HG02981 (cell line): Measurements from ENCODE around the gene IGSF9.

ENCODE experiments used
- ATAC-seq: cut with Tn5 transposase; IDR thresholded peaks from one replicate; pipeline ENCODE4 v1.9.1; 2021; ENCODE audit warnings: mild to moderate bottlenecking, moderate library complexity; ENCODE audit not compliant: unreplicated experiment

Gene IGSF9

GRCh38 chr1:159933347-159933746 lies 12.1 kb downstream of the IGSF9 start:
- ATAC-seq, result no peak

GRCh38 chr1:159932296-159933285 lies 12.8 kb downstream of the IGSF9 start:
- ATAC-seq, result no peak

GRCh38 chr1:159931795-159932173 lies 13.6 kb downstream of the IGSF9 start:
- ATAC-seq, result no peak

GRCh38 chr1:159931101-159931794 lies 14.2 kb downstream of the IGSF9 start:
- no peak for ATAC-seq

- no peak for ATAC-seq
These were observed 14.8 kb downstream of the IGSF9 start for GRCh38 chr1:159930634-159931033.

- no peak for ATAC-seq
These were observed 15.2 kb downstream of the IGSF9 start for GRCh38 chr1:159930216-159930615.

GRCh38 chr1:159929155-159930051 lies 16.0 kb downstream of the IGSF9 start:
- ATAC-seq, result no peak

GRCh38 chr1:159928491-159929050 lies 16.8 kb downstream of the IGSF9 start:
- ATAC-seq, result no peak

GRCh38 chr1:159927849-159928431 lies 17.5 kb downstream of the IGSF9 start:
- ATAC-seq, result no peak

- no peak for ATAC-seq
These were observed 18.1 kb downstream of the IGSF9 start for GRCh38 chr1:159927211-159927848.

- ATAC-seq, result no peak
These were observed 19.7 kb downstream of the IGSF9 start for GRCh38 chr1:159925719-159926078.

- ATAC-seq, result peak; percentile 50
These were observed 20.4 kb downstream of the IGSF9 start, which contains the start of gene TAGLN2 for GRCh38 chr1:159924791-159925718. Gene TAGLN2 (minus strand): TSS chr1:159925507. CDS start chr1:159920509, 4,998 bp downstream.

- ATAC-seq, result peak; percentile 5
These were observed 21.2 kb downstream of the IGSF9 start for GRCh38 chr1:159924025-159924790.

- peak; percentile 39 for ATAC-seq
These were observed 22.0 kb downstream of the IGSF9 start for GRCh38 chr1:159923203-159924024.

GRCh38 chr1:159922511-159923202 lies 22.8 kb downstream of the IGSF9 start:
- no peak for ATAC-seq

GRCh38 chr1:159921700-159922504 lies 23.5 kb downstream of the IGSF9 start:
- ATAC-seq, result no peak
